ENCODE measurements around the gene CDON. TPM values are rescaled to one million over a fixed set of nuclear protein-coding genes. Genes with fewer than 3 reads are reported as not detected.

CDON gene
- total RNA-seq, 1 experiment from 2014 or later, result 10.1 TPM

GRCh38 chr11:126084608-126084912 lies 21.9 kb upstream of the CDON start:
- no peaks in the 10 kb centered on the region for H3K36me3 ChIP-seq (ENCODE audit: low read depth, low read length)
- H3K27me3 ChIP-seq (ENCODE audit: low read length), result no peaks in the 10 kb centered on the region
- ChIA-PET POLR2A (ENCODE audit: unreplicated experiment) (no interaction called here), CTCF (no interaction called here)
- no peaks in the 10 kb centered on the region for H3K79me2 ChIP-seq (ENCODE audit: low read length)
- H3K4me1 ChIP-seq (ENCODE audit: insufficient read depth, low read length), result peaks cover 15% of the 10 kb centered on the region
- no peak overlapping the region for H3K4me2 ChIP-seq (ENCODE audit: low read length)
- intact Hi-C loops (cut with micrococcal nuclease), result no loop called here
- no peaks in the 10 kb centered on the region for H3K9me2 ChIP-seq (replicated peaks; ENCODE audit: low read length)
- H2AFZ ChIP-seq (ENCODE audit: low read length), result no peak overlapping the region
- no peak overlapping the region for H3K27ac ChIP-seq (ENCODE audit: low read length)
- no peak for ATAC-seq
- DNase-seq, result no peak
- H4K20me1 ChIP-seq (ENCODE audit: low read length), result no peaks in the 10 kb centered on the region
- TF ChIP-seq EZH2phosphoT487 (IDR thresholded peaks at IDR 0.05; ENCODE audit: borderline replicate concordance, low read length) (no peak), EZH2 (IDR thresholded peaks at IDR 0.05; ENCODE audit: low read length, unreplicated experiment) (no peak), CTCF (conservative IDR thresholded peaks at IDR 0.05; ENCODE audit: low read depth, low read length) (no peak)
- no peak overlapping the region for H3K4me3 ChIP-seq (ENCODE audit: low read length)
- H3F3A ChIP-seq (ENCODE audit: low read length, unreplicated experiment), result no peaks in the 10 kb centered on the region
- H3K9me3 ChIP-seq (ENCODE audit: low read length), result no peaks in the 10 kb centered on the region
- no peak overlapping the region for H3K9ac ChIP-seq (ENCODE audit: low read length)
- BruUV-seq (replicated peaks), result no TSS peak

GRCh38 chr11:126083829-126084607 lies 21.4 kb upstream of the CDON start:
- Histone ChIP-seq H3K9me3 (ENCODE audit: low read length) (no peaks in the 10 kb centered on the region), H3K4me2 (ENCODE audit: low read length) (no peak overlapping the region), H3F3A (ENCODE audit: low read length, unreplicated experiment) (no peaks in the 10 kb centered on the region), H3K9ac (ENCODE audit: low read length) (no peak overlapping the region), H3K27me3 (ENCODE audit: low read length) (no peaks in the 10 kb centered on the region), H3K36me3 (ENCODE audit: low read depth, low read length) (no peaks in the 10 kb centered on the region), H3K79me2 (ENCODE audit: low read length) (no peaks in the 10 kb centered on the region), H3K4me1 (ENCODE audit: insufficient read depth, low read length) (peaks cover 20% of the 10 kb centered on the region), H3K4me3 (ENCODE audit: low read length) (no peak overlapping the region), H3K27ac (ENCODE audit: low read length) (no peak overlapping the region), H3K9me2 (replicated peaks; ENCODE audit: low read length) (no peaks in the 10 kb centered on the region), H4K20me1 (ENCODE audit: low read length) (no peaks in the 10 kb centered on the region), H2AFZ (ENCODE audit: low read length) (no peak overlapping the region)
- no peak for ATAC-seq
- intact Hi-C loops (cut with micrococcal nuclease), result no loop called here
- no TSS peak for BruUV-seq (replicated peaks)
- ChIA-PET CTCF (no interaction called here), POLR2A (ENCODE audit: unreplicated experiment) (no interaction called here)
- DNase-seq, result no peak
- no peak for TF ChIP-seq CTCF (conservative IDR thresholded peaks at IDR 0.05; ENCODE audit: low read depth, low read length)
- TF ChIP-seq EZH2 (IDR thresholded peaks at IDR 0.05; ENCODE audit: low read length, unreplicated experiment), result no peak
- TF ChIP-seq EZH2phosphoT487 (IDR thresholded peaks at IDR 0.05; ENCODE audit: borderline replicate concordance, low read length), result no peak

DNA sequence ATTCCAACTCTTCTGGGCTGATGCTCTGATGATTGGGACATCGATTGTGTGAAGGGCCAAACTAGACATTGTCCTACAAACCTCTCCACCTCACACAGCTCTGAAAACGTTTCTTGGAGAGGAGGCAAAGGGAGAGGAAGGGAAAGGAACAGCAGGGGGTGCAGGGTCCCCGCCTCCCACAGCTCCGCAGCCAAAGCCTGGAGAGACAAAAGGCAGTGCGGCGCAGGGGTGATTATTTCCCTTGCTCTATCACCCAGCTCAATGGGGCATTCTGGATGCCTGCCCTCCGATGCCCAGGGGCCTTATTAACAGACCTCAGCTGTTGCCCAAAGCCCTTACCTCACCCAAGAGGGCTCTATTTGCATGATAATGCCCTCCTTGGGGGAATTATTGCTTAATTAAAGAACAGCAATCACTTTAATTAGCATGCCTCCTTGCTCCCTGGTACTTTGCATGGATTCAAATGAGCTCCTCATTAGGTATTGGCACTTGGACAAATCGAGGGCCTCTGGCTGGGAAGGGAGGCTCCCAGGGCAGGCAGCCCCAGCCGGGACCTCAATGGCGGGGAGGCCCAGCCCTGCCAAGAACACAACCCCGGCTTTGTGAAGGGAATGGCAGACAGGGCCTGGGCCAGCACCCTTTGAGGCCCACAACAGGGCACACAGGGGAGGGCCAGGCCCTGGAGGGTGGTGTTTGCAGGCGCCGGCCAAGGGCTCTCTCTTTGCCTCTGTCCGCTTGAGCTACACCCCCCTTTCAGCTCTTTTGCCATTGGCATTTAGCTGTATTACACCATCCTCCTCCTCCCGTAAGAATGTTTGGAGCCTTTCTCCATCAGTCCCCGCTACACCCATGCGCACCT lies 19.8 kb upstream of the CDON start:
- BruUV-seq (replicated peaks), result no TSS peak
- CTCF ChIA-PET, result no interaction called here
- intact Hi-C loops (cut with micrococcal nuclease), result no loop called here

More for the DNA sequence above, 19.8 kb upstream of the CDON start:
- Histone ChIP-seq H3K27me3 (ENCODE audit: low read length) (no peaks in the 10 kb centered on the region), H3K27ac (ENCODE audit: low read length) (no peak overlapping the region), H3K4me1 (ENCODE audit: insufficient read depth, low read length) (peaks cover 23% of the 10 kb centered on the region), H2AFZ (ENCODE audit: low read length) (no peak overlapping the region), H3K9ac (ENCODE audit: low read length) (no peak overlapping the region), H3K9me2 (replicated peaks; ENCODE audit: low read length) (no peaks in the 10 kb centered on the region), H3F3A (ENCODE audit: low read length, unreplicated experiment) (no peaks in the 10 kb centered on the region), H4K20me1 (ENCODE audit: low read length) (no peaks in the 10 kb centered on the region), H3K9me3 (ENCODE audit: low read length) (no peaks in the 10 kb centered on the region), H3K79me2 (ENCODE audit: low read length) (no peaks in the 10 kb centered on the region), H3K4me2 (ENCODE audit: low read length) (no peak overlapping the region), H3K36me3 (ENCODE audit: low read depth, low read length) (no peaks in the 10 kb centered on the region), H3K4me3 (ENCODE audit: low read length) (no peak overlapping the region)
- DNase-seq (no peak), ATAC-seq (no peak)
- POLR2A ChIA-PET (ENCODE audit: unreplicated experiment), result no interaction called here
- TF ChIP-seq CTCF (conservative IDR thresholded peaks at IDR 0.05; ENCODE audit: low read depth, low read length) (no peak), EZH2 (IDR thresholded peaks at IDR 0.05; ENCODE audit: low read length, unreplicated experiment) (no peak), EZH2phosphoT487 (IDR thresholded peaks at IDR 0.05; ENCODE audit: borderline replicate concordance, low read length) (no peak)
